GM18909 (cell line): Measurements from ENCODE around the gene ITIH4.

Source experiments
- ATAC-seq: cut with Tn5 transposase; IDR thresholded peaks from one replicate; pipeline ENCODE4 v1.9.1; 2021; ENCODE audit warnings: mild to moderate bottlenecking; ENCODE audit not compliant: unreplicated experiment, poor library complexity

ITIH4 gene

DNA sequence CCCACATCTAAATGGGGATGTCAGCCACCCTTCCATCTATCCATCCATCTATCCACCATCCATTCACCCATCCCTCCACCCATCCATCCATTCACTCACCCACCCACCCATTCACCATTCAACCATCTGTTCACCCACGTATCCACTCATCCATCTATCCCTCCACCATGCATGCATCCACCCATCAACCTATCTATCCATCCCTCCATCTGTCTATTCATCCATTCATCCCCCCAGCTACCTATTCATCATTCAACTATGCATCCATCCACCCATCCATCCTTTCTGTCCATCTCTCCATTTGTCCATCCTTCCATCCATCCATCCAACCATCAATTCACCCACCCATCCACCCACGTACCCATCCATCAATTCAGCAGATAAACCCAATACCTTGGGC is 21.3 kb downstream of the ITIH4 start:
- ATAC-seq, result no peak

DNA sequence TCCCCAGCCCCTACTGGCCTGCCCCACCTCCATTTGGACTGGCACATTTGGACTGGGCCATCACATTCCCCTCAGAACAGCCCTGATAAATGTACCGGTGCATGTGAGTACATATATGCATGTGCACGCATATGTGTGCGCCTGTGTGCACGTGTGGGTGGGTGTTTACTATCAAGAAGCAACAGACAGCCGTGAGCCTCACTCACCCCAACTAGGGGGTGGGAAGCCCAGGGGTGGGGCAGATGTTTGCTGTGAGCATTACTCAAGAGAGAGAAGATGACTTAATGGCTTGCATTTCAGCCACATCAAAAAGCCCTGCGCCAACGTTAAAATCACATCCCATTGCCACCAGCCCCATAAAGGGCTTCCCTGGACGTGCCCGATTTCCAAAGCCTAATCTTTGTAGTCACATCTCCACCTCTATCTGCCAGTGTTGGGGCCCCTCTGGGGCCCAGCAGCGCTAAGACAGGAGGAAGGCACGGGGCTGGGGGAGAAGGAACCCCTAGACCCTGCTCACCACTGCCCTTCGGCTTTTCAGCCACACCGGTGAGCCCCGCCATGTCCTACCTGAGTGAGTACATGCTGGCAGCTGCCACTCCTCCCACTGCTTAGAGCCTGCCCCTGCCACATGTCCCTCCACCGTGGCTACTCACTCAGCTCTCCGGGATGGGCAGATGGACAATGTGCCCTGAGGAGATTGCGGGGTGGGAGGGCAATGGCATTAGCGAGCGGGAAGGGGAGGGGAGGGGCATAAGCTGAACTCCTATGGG is 25.0 kb downstream of the ITIH4 start:
- no peak for ATAC-seq

DNA sequence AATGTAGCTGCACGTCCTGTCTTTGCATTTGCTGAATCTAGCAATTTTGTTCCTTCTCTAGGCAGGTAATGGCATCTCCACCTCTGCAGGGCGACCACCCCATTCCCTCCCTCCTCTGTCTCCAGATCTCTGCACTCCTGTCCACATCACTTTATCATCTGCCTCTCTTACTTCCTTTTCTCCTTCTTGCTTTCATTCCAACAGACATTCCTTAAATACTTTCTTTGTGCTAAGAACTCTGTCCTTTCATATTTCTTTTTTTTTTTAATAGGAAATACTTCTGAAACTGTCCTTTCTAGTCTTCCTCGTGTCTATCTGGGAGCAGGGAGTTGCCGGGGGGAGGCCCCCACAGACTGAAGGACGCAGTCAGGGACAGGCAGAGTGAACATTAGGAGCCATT is 28.6 kb downstream of the ITIH4 start:
- ATAC-seq, result no peak

GRCh38 chr3:52800079-52800478 is 30.4 kb downstream of the ITIH4 start:
- ATAC-seq, result no peak

- ATAC-seq, result no peak
Observed at GRCh38 chr3:52798978-52799476, 31.4 kb downstream of the ITIH4 start.

GRCh38 chr3:52798376-52798977 is 32.0 kb downstream of the ITIH4 start:
- ATAC-seq, result no peak

- ATAC-seq, result no peak
Observed at GRCh38 chr3:52796411-52796810, 34.1 kb downstream of the ITIH4 start.

DNA sequence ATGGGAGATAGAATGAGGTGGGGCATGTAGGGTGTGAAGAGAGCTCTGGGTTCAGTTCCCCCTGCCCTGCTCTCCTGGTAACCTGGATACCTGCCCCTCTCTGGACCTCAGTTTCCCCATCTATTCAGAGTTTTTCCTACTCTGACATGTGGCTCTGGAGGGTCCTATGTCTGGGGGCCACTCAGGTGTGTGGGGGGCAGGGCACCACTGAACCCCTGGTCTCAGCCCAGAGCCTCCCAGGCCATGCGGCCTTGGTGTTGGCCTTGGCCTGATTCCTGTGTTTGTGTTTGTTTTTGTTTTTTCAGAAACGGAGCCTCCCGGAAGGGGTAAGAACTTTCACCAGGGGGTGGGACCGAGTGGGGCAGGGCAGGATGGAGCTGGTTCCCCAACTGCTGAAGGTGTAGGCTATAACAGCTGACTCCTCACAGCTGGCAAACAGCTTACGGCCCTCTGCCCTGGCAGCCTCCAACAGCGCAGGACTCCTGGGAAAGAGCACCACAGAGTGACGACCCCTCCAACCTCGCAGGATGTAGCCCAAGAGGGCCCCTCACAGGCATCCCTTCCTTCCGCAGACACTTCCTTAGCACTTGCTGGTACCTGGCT is 35.1 kb downstream of the ITIH4 start:
- no peak for ATAC-seq

DNA sequence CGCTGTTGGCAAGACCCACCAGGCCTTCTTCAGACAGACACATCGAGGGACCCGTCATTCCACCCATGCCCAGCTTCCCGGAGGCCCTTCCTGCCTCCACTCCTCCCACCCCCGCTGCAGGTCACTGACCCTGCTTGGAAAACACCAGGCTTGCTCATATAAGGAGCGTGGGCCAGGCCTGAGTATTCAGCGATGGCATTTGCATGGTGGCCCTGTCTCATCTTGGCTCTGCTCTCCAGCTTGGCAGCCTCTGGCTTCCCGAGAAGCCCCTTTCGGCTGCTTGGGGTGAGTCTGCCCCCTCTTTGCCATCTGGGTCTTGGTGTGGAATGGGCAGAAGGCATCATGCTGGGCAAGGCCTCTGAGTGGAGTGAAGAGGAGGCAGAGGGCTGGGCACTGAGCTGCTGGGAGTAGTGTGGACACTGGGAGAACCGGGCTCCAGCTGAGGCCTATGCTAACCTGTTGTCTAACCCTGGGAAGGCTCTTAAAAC is 35.8 kb downstream of the ITIH4 start, which contains the start of gene ITIH3:
TSS of gene ITIH3 (plus strand) at position 185 of the 488 bp plus-strand sequence. CDS start at position 193, 8 bp downstream.
- ATAC-seq, result no peak

GRCh38 chr3:52793702-52794611 is 36.5 kb downstream of the ITIH4 start:
- no peak for ATAC-seq

DNA sequence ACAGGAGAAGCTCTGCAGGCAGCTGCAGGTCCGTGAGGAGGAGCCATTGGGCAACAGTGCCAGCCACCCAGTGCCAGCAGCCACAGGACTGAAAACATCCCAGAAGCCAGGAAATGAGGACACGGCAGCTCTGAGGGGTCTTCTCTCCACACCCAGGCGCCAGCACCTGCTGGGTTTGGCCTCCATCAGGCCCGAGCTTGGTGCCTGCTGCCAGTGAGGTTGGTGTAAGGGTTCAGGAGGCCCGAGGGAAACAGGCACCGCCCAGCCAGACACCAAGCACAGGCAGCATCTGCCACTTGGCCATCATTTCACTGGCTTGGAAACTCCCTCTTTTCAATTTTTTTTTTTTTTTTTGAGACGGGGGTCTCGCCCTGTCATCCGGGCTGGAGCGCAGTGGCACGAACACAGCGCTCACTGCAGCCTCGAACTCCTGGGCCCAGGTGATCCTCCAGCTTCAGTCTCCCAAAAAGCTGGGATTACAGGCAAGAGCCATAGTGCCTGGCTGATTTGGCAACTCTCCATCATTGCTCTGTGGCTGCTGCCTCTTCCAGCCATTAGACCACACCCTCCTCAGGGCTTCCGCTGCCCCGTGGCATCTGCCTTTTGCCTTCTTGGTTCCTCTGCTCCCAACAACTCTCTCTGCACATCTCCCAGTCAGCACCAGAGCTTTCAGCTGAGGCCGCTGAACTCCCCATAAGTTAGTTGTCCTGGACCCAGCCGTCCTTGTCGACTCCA is 37.3 kb downstream of the ITIH4 start:
- no peak for ATAC-seq

DNA sequence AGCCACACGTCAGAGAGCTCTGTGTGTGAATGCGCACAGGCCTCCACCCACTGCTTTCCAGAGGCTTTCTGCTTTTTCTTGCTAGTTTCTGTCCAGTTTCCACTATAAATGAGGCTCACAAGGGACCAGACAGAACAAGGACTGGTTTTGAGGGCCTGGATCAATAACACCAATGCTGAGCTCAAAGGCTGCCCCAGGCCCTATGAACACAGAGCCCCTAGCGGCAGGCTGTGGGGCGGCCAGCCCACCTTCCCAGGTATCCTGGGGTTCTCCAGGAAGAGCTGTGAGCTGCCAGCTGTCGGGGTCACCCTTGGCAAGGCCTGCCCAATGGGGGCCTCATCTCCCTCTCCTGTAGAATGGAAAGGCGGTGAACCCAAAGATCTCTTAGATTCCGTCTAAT is 38.1 kb downstream of the ITIH4 start:
- no peak for ATAC-seq

DNA sequence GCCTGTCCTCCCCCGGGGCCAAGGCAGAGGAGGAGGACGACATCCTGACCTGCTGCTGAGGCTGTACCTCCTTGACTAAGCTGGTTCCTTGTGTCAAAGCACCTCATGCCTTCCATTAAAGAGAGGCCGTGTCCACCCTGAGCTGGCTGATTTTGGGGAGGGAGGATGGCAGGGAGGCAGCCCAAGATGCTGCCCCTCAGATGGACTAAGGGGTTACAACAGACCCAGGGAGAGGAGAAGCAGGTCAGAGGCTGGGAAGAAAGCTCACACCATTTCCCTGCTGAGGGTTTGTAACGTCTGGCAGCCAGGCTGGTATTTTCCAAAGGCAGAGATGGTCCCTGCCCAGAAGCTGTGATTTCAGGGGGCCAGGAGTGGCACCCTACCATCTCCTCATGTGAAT is 38.5 kb downstream of the ITIH4 start:
- no peak for ATAC-seq

GRCh38 chr3:52791366-52791765 is 39.1 kb downstream of the ITIH4 start:
- no peak for ATAC-seq

GRCh38 chr3:52790741-52791140 is 39.7 kb downstream of the ITIH4 start:
- no peak for ATAC-seq

- no peak for ATAC-seq
Observed at GRCh38 chr3:52790337-52790736, 40.1 kb downstream of the ITIH4 start.

- no peak for ATAC-seq
Observed at GRCh38 chr3:52789746-52790040, 40.8 kb downstream of the ITIH4 start.

DNA sequence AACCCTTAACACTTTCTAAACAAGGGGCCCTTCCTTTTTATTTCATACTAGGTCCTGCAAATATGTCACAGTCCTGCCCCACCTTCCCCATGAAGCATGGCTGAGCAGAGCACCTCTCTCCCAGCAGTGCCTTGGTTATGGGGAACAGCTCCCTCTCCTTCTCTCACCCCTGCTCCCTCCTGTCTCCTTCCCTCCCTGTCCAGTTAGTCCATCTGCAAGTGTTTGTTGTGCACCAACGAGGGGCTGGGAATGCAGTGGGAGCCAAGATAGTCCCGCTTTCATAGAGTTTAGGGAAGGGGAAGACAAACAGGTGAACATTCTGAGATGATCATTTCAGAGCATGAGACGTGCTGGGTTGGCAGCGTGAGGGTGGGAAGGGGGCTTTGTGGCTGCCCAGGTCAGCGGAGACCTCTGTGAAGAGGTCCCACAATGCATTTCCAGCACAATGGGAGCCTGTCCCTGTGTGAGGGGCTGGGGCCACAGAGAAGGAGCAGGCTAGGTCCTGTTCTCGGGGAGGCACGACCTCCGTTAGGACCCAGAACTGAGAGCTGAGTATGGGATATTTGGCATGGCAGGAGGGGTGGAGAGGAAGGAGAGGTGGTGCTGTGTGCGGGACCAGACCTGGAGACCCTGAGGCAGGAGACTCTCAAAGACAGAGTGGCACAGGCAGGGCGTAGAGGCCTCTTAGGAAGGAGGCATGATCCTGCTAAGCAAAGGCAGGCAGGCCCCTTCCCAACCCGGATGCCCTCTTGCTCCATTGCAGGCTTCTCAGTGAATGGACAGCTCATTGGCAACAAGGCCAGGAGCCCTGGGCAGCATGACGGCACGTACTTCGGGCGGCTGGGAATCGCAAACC is 41.4 kb downstream of the ITIH4 start:
- no peak for ATAC-seq
